ENCODE results near the gene IGFLR1.

Gene IGFLR1

GRCh38 chr19:35755550-35756376, 13.5 kb upstream of the IGFLR1 start:
- peak in 1 of 2 donors; percentile 32 for DNase-seq (ENCODE audit: low read depth in 2 of 2)

GRCh38 chr19:35755131-35755549, 12.9 kb upstream of the IGFLR1 start:
- no peak for DNase-seq (ENCODE audit: low read depth in 2 of 2)

GRCh38 chr19:35754370-35755130, 12.3 kb upstream of the IGFLR1 start:
- no peak for DNase-seq (ENCODE audit: low read depth in 2 of 2)

GRCh38 chr19:35753634-35754369, 11.6 kb upstream of the IGFLR1 start:
- DNase-seq (ENCODE audit: low read depth in 2 of 2), result no peak

- DNase-seq (ENCODE audit: low read depth in 2 of 2), result no peak
These were observed 10.6 kb upstream of the IGFLR1 start for GRCh38 chr19:35752746-35753350.

GRCh38 chr19:35751839-35752745, 9.8 kb upstream of the IGFLR1 start:
- no peak for DNase-seq (ENCODE audit: low read depth in 2 of 2)

GRCh38 chr19:35750167-35750566, 7.9 kb upstream of the IGFLR1 start:
- no peak for DNase-seq (ENCODE audit: low read depth in 2 of 2)

- DNase-seq (ENCODE audit: low read depth in 2 of 2), result peak; percentile 89 to 96
These were observed 6.1 kb upstream of the IGFLR1 start, which contains the start of gene LIN37 for GRCh38 chr19:35748106-35749020. TSS of gene LIN37 (plus strand) at chr19:35748576. CDS start at chr19:35748725, 149 bp downstream.

GRCh38 chr19:35746531-35746930, 4.3 kb upstream of the IGFLR1 start:
- no peak for DNase-seq (ENCODE audit: low read depth in 2 of 2)

GRCh38 chr19:35746087-35746462, 3.8 kb upstream of the IGFLR1 start:
- DNase-seq (ENCODE audit: low read depth in 2 of 2), result no peak

- DNase-seq (ENCODE audit: low read depth in 2 of 2), result peak; percentile 78 to 96
These were observed 3.3 kb upstream of the IGFLR1 start, which contains the start of the genes PSENEN and U2AF1L4 for GRCh38 chr19:35745328-35746086. TSS of gene PSENEN (plus strand) at chr19:35745651. CDS start at chr19:35745931, 280 bp downstream. TSS of gene U2AF1L4 (minus strand) at chr19:35745418. CDS start at chr19:35745391, 27 bp downstream.

- DNase-seq (ENCODE audit: low read depth in 2 of 2), result peak; percentile 79 to 83
These were observed 2.4 kb upstream of the IGFLR1 start for GRCh38 chr19:35744430-35745327.

GRCh38 chr19:35743640-35744429, 1.6 kb upstream of the IGFLR1 start:
- DNase-seq (ENCODE audit: low read depth in 2 of 2), result no peak

GRCh38 chr19:35741203-35741515, 1.1 kb downstream of the IGFLR1 start:
- DNase-seq (ENCODE audit: low read depth in 2 of 2), result no peak

- DNase-seq (ENCODE audit: low read depth in 2 of 2), result peak; percentile 80 to 86
These were observed 1.6 kb downstream of the IGFLR1 start for GRCh38 chr19:35740423-35741202.

GRCh38 chr19:35740108-35740422, 2.2 kb downstream of the IGFLR1 start:
- DNase-seq (ENCODE audit: low read depth in 2 of 2), result no peak

All from stimulated activated CD4-positive, alpha-beta T cell treated with anti-CD3 and anti-CD28 coated beads, Interleukin-1b, Interleukin-23, amount 100 ng/mL, for 1 hour (primary cell).